ENCODE measurements around the gene ANXA6. TPM values are rescaled to one million over a fixed set of nuclear protein-coding genes. Genes with fewer than 3 reads are reported as not detected.

ANXA6 gene
- polyA plus RNA-seq, 1 donor (not counting 4 experiments of a cell fraction or from before 2014, with no cell fraction given) = 37.0 TPM

- Histone ChIP-seq H3K36me3 (ENCODE audit: control insufficient read depth in 2 of 2, extremely low read depth in 1 of 2, insufficient read depth in 2 of 2, low read length in 2 of 2) (no peaks in the 10 kb centered on the region), H3K4me1 (ENCODE audit: control insufficient read depth, extremely low read depth, insufficient read depth, low read length) (no peaks in the 10 kb centered on the region), H3K9me1 (ENCODE audit: control insufficient read depth, extremely low read depth, insufficient read depth, low read length) (no peaks in the 10 kb centered on the region), H3K79me2 (ENCODE audit: control insufficient read depth, insufficient read depth, low read length) (no peaks in the 10 kb centered on the region), H3K27me3 (ENCODE audit: control insufficient read depth, extremely low read depth, insufficient read depth, low read length) (no peaks in the 10 kb centered on the region), H3K9ac (ENCODE audit: control insufficient read depth, extremely low read depth, insufficient read depth, low read length) (no peak overlapping the region), H3K4me2 (ENCODE audit: control insufficient read depth, extremely low read depth, insufficient read depth, low read depth, low read length) (no peak overlapping the region), H3K9me3 (ENCODE audit: control insufficient read depth, low read depth, low read length) (no peaks in the 10 kb centered on the region), H3K4me3 (ENCODE audit: control insufficient read depth in 2 of 3, extremely low read depth in 1 of 3, insufficient read depth in 2 of 3, low read depth in 1 of 3, low read length in 3 of 3) (no peak overlapping the region), H4K20me1 (ENCODE audit: control insufficient read depth, extremely low read depth, insufficient read depth, low read length) (no peaks in the 10 kb centered on the region), H3K27ac (ENCODE audit: control insufficient read depth, insufficient read depth, low read length) (no peak overlapping the region), H2AFZ (ENCODE audit: control insufficient read depth, low read length) (no peak overlapping the region)
- TF ChIP-seq EZH2 (IDR thresholded peaks at IDR 0.05; ENCODE audit: low read length) = no peak
- TF ChIP-seq, protein P1, sequence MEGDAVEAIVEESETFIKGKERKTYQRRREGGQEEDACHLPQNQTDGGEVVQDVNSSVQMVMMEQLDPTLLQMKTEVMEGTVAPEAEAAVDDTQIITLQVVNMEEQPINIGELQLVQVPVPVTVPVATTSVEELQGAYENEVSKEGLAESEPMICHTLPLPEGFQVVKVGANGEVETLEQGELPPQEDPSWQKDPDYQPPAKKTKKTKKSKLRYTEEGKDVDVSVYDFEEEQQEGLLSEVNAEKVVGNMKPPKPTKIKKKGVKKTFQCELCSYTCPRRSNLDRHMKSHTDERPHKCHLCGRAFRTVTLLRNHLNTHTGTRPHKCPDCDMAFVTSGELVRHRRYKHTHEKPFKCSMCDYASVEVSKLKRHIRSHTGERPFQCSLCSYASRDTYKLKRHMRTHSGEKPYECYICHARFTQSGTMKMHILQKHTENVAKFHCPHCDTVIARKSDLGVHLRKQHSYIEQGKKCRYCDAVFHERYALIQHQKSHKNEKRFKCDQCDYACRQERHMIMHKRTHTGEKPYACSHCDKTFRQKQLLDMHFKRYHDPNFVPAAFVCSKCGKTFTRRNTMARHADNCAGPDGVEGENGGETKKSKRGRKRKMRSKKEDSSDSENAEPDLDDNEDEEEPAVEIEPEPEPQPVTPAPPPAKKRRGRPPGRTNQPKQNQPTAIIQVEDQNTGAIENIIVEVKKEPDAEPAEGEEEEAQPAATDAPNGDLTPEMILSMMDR (optimal IDR thresholded peaks at IDR 0.05 in 1 of 3, IDR thresholded peaks at IDR 0.05 in 1 of 3, conservative IDR thresholded peaks at IDR 0.05 in 1 of 3; ENCODE audit: extremely low read depth in 1 of 3, insufficient read depth in 2 of 3, low read length in 3 of 3) = no peak
- DNase-seq (ENCODE audit: low read depth, low spot score) (no peak), FAIRE-seq (no peak)
- dilution Hi-C loops (cut with MboI; ENCODE audit: extremely low pct_ligation_motif_present, low sequenced_read_pairs) = no loop called here
Measured at GRCh38 chr5:151179489-151179840, 21.9 kb upstream of the ANXA6 start.

- Histone ChIP-seq H3K9me1 (ENCODE audit: control insufficient read depth, extremely low read depth, insufficient read depth, low read length) (no peaks in the 10 kb centered on the region), H3K4me3 (ENCODE audit: control insufficient read depth in 2 of 3, extremely low read depth in 1 of 3, insufficient read depth in 2 of 3, low read depth in 1 of 3, low read length in 3 of 3) (no peak overlapping the region), H3K79me2 (ENCODE audit: control insufficient read depth, insufficient read depth, low read length) (no peaks in the 10 kb centered on the region), H3K4me1 (ENCODE audit: control insufficient read depth, extremely low read depth, insufficient read depth, low read length) (no peaks in the 10 kb centered on the region), H2AFZ (ENCODE audit: control insufficient read depth, low read length) (no peak overlapping the region), H3K9ac (ENCODE audit: control insufficient read depth, extremely low read depth, insufficient read depth, low read length) (no peak overlapping the region), H3K9me3 (ENCODE audit: control insufficient read depth, low read depth, low read length) (no peaks in the 10 kb centered on the region), H3K27me3 (ENCODE audit: control insufficient read depth, extremely low read depth, insufficient read depth, low read length) (no peaks in the 10 kb centered on the region), H3K36me3 (ENCODE audit: control insufficient read depth in 2 of 2, extremely low read depth in 1 of 2, insufficient read depth in 2 of 2, low read length in 2 of 2) (no peaks in the 10 kb centered on the region), H3K27ac (ENCODE audit: control insufficient read depth, insufficient read depth, low read length) (no peak overlapping the region), H3K4me2 (ENCODE audit: control insufficient read depth, extremely low read depth, insufficient read depth, low read depth, low read length) (no peak overlapping the region), H4K20me1 (ENCODE audit: control insufficient read depth, extremely low read depth, insufficient read depth, low read length) (no peaks in the 10 kb centered on the region)
- no peak for DNase-seq (ENCODE audit: low read depth, low spot score)
- TF ChIP-seq, protein P1 (optimal IDR thresholded peaks at IDR 0.05 in 1 of 3, IDR thresholded peaks at IDR 0.05 in 1 of 3, conservative IDR thresholded peaks at IDR 0.05 in 1 of 3; ENCODE audit: extremely low read depth in 1 of 3, insufficient read depth in 2 of 3, low read length in 3 of 3) = no peak
- no peak for TF ChIP-seq EZH2 (IDR thresholded peaks at IDR 0.05; ENCODE audit: low read length)
- dilution Hi-C loops (cut with MboI; ENCODE audit: extremely low pct_ligation_motif_present, low sequenced_read_pairs) = no loop called here
- no peak for FAIRE-seq
Measured at GRCh38 chr5:151178777-151179488, 21.4 kb upstream of the ANXA6 start.
